ENCODE data around the gene PBX3. TPM values are rescaled to one million over a fixed set of nuclear protein-coding genes. Genes with fewer than 3 reads are reported as not detected.

PBX3 gene
- total RNA-seq, 3 donors from 2014 or later (not counting 1 experiment from before 2014, with no cell fraction given) = 42.1 to 46.9 (median 44.6) TPM

- under 1% methylated on average over 63 of the region's 63 CpGs for WGBS (ENCODE audit: insufficient coverage)
- ATAC-seq (peak; percentile 97 to 98 (median 98)), DNase-seq (peak; percentile 80 to 96)
- H3K4me3 Mint-ChIP-seq = peak within 1 kb of the TSS; percentile 90
- Histone ChIP-seq H3K27me3 (ENCODE audit: control insufficient read depth, insufficient read depth, low read length) (no peaks in the 10 kb centered on the region), H3K4me3 (ENCODE audit: low read length) (peak within 1 kb of the TSS; percentile 57), H3K4me1 (ENCODE audit: control insufficient read depth, insufficient read depth, low read length) (peaks cover 13% of the 10 kb centered on the region), H3K36me3 (ENCODE audit: control insufficient read depth, insufficient read depth, low read length) (no peaks in the 10 kb centered on the region), H3K27ac (ENCODE audit: low read length) (peak within 1 kb of the TSS; percentile 69), H3K9me3 (ENCODE audit: control insufficient read depth, insufficient read depth, low read length) (no peaks in the 10 kb centered on the region)
- peak within 1 kb of the TSS; percentile 69 to 90 for H3K27ac Mint-ChIP-seq
- H3K27me3 Mint-ChIP-seq (ENCODE audit: low read depth in 2 of 2) = peaks cover 3 to 7% of the 10 kb centered on the region in 2 donors
- H3K4me1 Mint-ChIP-seq = peaks cover 32 to 36% of the 10 kb centered on the region in 2 donors
- intact Hi-C loops (cut with micrococcal nuclease) = loop anchor here (5.0 kb wide), 1 partner anchor 40 kb away; the partner anchor contains the start of gene PBX3
- no peaks in the 10 kb centered on the region for H3K9me3 Mint-ChIP-seq
- no peak for TF ChIP-seq CTCF (IDR thresholded peaks at IDR 0.05)
- H3K36me3 Mint-ChIP-seq = no peaks in the 10 kb centered on the region
Observed at GRCh38 chr9:125706651-125707471, 40.3 kb upstream of the PBX3 start, which contains the start of gene MAPKAP1. Gene MAPKAP1, minus strand, starts transcription at chr9:125707208. Its CDS starts 34,634 bp downstream, at chr9:125672574.

GRCh38 chr9:125707472-125707804, 39.7 kb upstream of the PBX3 start:
- Mint-ChIP-seq H3K9me3 (no peaks in the 10 kb centered on the region), H3K27ac (peak overlapping the region; percentile 69 to 90), H3K4me1 (peaks cover 32 to 36% of the 10 kb centered on the region in 2 donors), H3K27me3 (ENCODE audit: low read depth in 2 of 2) (peaks cover 3 to 7% of the 10 kb centered on the region in 2 donors), H3K36me3 (no peaks in the 10 kb centered on the region), H3K4me3 (peak overlapping the region; percentile 90)
- Histone ChIP-seq H3K4me1 (ENCODE audit: control insufficient read depth, insufficient read depth, low read length) (peaks cover 13% of the 10 kb centered on the region), H3K27me3 (ENCODE audit: control insufficient read depth, insufficient read depth, low read length) (no peaks in the 10 kb centered on the region), H3K27ac (ENCODE audit: low read length) (peak overlapping the region; percentile 69), H3K4me3 (ENCODE audit: low read length) (peak overlapping the region; percentile 57), H3K9me3 (ENCODE audit: control insufficient read depth, insufficient read depth, low read length) (no peaks in the 10 kb centered on the region), H3K36me3 (ENCODE audit: control insufficient read depth, insufficient read depth, low read length) (no peaks in the 10 kb centered on the region)
- WGBS (ENCODE audit: insufficient coverage) = 30% methylated on average over 3 of the region's 4 CpGs
- TF ChIP-seq CTCF (IDR thresholded peaks at IDR 0.05) = no peak
- DNase-seq = no peak
- no peak for ATAC-seq
- intact Hi-C loops (cut with micrococcal nuclease) = loop anchor here (5.0 kb wide), 1 partner anchor 40 kb away; the partner anchor contains the start of gene PBX3

DNA sequence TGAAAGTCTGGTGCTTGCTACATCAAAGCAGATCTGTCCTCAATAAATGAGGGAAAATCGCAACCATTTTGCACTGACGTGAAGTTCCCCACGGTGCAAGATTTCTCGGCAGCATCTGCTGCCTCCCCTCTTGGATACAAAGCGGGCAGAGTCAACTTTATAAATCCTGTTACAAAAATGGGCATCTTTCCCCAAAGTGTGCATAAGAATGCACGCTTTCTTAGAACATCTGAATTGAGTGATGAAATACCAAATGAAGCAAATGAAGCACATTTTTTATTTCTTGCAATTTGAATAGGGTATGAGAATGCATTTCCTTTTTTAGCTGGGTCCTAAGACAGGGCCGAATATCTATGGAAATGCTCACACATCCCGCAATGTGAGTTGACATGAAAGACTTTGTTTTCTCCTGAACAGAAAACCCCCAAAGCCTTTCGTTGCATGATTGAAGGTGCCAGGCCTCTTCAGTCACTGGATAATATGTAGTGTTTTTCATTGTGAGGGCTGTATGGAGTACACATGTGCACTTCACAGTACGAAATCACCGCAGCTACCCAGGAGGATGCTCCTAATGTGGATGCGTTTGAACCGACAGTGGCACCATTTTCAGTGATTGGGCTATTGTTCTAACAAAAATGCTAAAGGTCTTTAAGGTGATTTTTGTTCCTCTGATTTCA, 20.6 kb upstream of the PBX3 start:
- Histone ChIP-seq H3K36me3 (ENCODE audit: control insufficient read depth, insufficient read depth, low read length) (no peaks in the 10 kb centered on the region), H3K4me1 (ENCODE audit: control insufficient read depth, insufficient read depth, low read length) (no peaks in the 10 kb centered on the region), H3K27ac (ENCODE audit: low read length) (no peak overlapping the region), H3K4me3 (ENCODE audit: low read length) (no peak overlapping the region), H3K27me3 (ENCODE audit: control insufficient read depth, insufficient read depth, low read length) (no peaks in the 10 kb centered on the region), H3K9me3 (ENCODE audit: control insufficient read depth, insufficient read depth, low read length) (no peaks in the 10 kb centered on the region)
- WGBS (ENCODE audit: insufficient coverage) = 90% methylated on average over 13 of the region's 13 CpGs
- DNase-seq = no peak
- H3K9me3 Mint-ChIP-seq = no peaks in the 10 kb centered on the region
- no peaks in the 10 kb centered on the region for H3K36me3 Mint-ChIP-seq
- no peaks in the 10 kb centered on the region for H3K4me1 Mint-ChIP-seq
- H3K27me3 Mint-ChIP-seq (ENCODE audit: low read depth in 2 of 2) = peaks cover 3 to 6% of the 10 kb centered on the region in 2 donors
- ATAC-seq = no peak
- H3K27ac Mint-ChIP-seq = no peak overlapping the region
- intact Hi-C loops (cut with micrococcal nuclease) = no loop called here
- no peak overlapping the region for H3K4me3 Mint-ChIP-seq
- no peak for TF ChIP-seq CTCF (IDR thresholded peaks at IDR 0.05)

Data from natural killer cell (primary cell).